Pancreas (tissue), 10 donors: ENCODE results near the gene MTX1. TPM values are rescaled to one million over a fixed set of nuclear protein-coding genes. Genes with fewer than 3 reads are reported as not detected.

ENCODE experiments used
- ATAC-seq, 4 donors: fragments of 200-7000 bp; cut with Tn5 transposase; one replicate each; pipeline versions ENCODE4 v1.8.0 to v1.9.1; 2020; ENCODE audit warnings: mild to moderate bottlenecking in 4 of 4, moderate library complexity in 4 of 4
- DNase-seq, 6 donors: peaks; one replicate each; pipeline ENCODE4 v3.0.0-alpha.2; 2020
- FAIRE-seq: peaks from 2 replicates; lab custom pipeline; 2012; peaks lifted over from hg19 to GRCh38; lab: Jason Lieb, UNC
- H3K27ac ChIP-seq, 4 donors: fragments of 200-600 bp; sonication (generic); 1 replicate in 3 of 4; 2 replicates in 1 of 4; pipeline versions ENCODE4 v1.5.0 to v1.8.0; 2020
- H3K27me3 ChIP-seq, 4 donors: fragments of 200-600 bp; one replicate each; pipeline ENCODE4 v1.8.0; 2021
- H3K36me3 ChIP-seq, 3 donors: fragments of 200-600 bp; sonication (generic) in 1 of 3; one replicate each; pipeline versions ENCODE4 v1.5.0 to v1.8.0; 2020 to 2021
- H3K4me1 ChIP-seq, 3 donors: fragments of 200-600 bp; one replicate each; pipeline ENCODE4 v1.8.0; 2021
- H3K4me3 ChIP-seq, 4 donors: fragments of 200-600 bp; sonication (generic) in 2 of 4; one replicate each; pipeline versions ENCODE4 v1.5.0 to v1.8.0; 2020 to 2021
- H3K9me3 ChIP-seq, 4 donors: fragments of 200-600 bp; one replicate each; pipeline ENCODE4 v1.8.0; 2021
- CTCF ChIP-seq, 4 donors: fragments of 200-600 bp; sonication (generic) in 3 of 4; IDR thresholded peaks; one replicate each; pipeline versions ENCODE4 v1.5.0 to v1.8.0; 2021; ENCODE audit warnings: antibody characterized with exemption in 4 of 4
- WGBS, 2 donors: extraction: QIAGEN DNeasy Blood & Tissue Kit; methylation state at CpG; one replicate each; pipeline ENCODE4 v1.1.7; 2013; 5-methylcytosine and 5-hydroxymethylcytosine counted together
- intact Hi-C, 3 donors: fragments of 100-400 bp; cut with DNase I; formaldehyde crosslinking; loops; one replicate each; pipeline versions ENCODE4 v1.11.1 to v1.14.2; 2022
- polyA plus RNA-seq, 2 donors: library from polyadenylated mRNA; stranded (reverse); fragments of 200-250 nt; gene quantifications; one replicate each; pipeline ENCODE4 v1.2.3, GENCODE V29; 2013
- total RNA-seq, 6 donors: library from RNA; stranded (reverse); fragmentation: NEBNext Ultra II Directional in 4 of 6; extraction: Animal tissue kit (Norgen Biotek cat#: 25700) in 4 of 6; gene quantifications; one replicate each; pipeline versions ENCODE4 v1.2.1 to v1.2.4, GENCODE V29; 2021 to 2023
- donor health status: healthy with polysubstance abuse.
- donor health status: DM: no; HTN: no; CAD: no; lungs with moderate emphysema.
- donor health status: DM: no; HTN: no; CAD: no.
- donor health status: control.
- donor health status: control.
- donor health status: Bipolar disorder and iron deficiency.
- donor health status: DM: yes; HTN: yes; CAD: no.
- donor health status: DM: no; HTN: no; CAD: no.
- donor health status: DM: no; HTN: no; CAD: no.
- donor health status: DM: yes; HTN: yes; CAD: no.

Gene MTX1
- total and polyA plus RNA-seq, 8 donors, result 10.7 to 36.8 (median 16.5) TPM

GRCh38 chr1:155171836-155172731, 36.4 kb upstream of the MTX1 start:
- FAIRE-seq (no peak), DNase-seq (no peak), ATAC-seq (peak in 2 of 4 donors; percentile 2 to 8)
- no peaks in the 10 kb centered on the region for H3K36me3 ChIP-seq
- 27 to 39% methylated on average over 8 of the region's 8 CpGs for WGBS, 2 donors
- H3K27me3 ChIP-seq, result no peaks in the 10 kb centered on the region
- peak overlapping the region in 3 of 4 donors; percentile 66 to 77 (median 69) for H3K27ac ChIP-seq
- peak overlapping the region; percentile 60 to 85 (median 70) for H3K4me3 ChIP-seq
- no peaks in the 10 kb centered on the region for H3K9me3 ChIP-seq
- peaks cover 6 to 17% (median 8%) of the 10 kb centered on the region in 3 donors for H3K4me1 ChIP-seq
- TF ChIP-seq CTCF (IDR thresholded peaks at IDR 0.05), result no peak
- intact Hi-C loops, result no loop called here

GRCh38 chr1:155172732-155173477, 35.6 kb upstream of the MTX1 start, which contains the start of gene KRTCAP2:
Gene KRTCAP2, minus strand, starts transcription at chr1:155173304. Its CDS starts 80 bp downstream, at chr1:155173224.
- Histone ChIP-seq H3K27ac (peak within 1 kb of the TSS; percentile 41 to 77 (median 68)), H3K4me3 (peak within 1 kb of the TSS; percentile 60 to 85 (median 70)), H3K36me3 (no peaks in the 10 kb centered on the region), H3K4me1 (peaks cover 3 to 19% (median 10%) of the 10 kb centered on the region in 3 donors), H3K9me3 (no peaks in the 10 kb centered on the region), H3K27me3 (no peaks in the 10 kb centered on the region)
- peak; percentile 79 to 93 (median 90) for TF ChIP-seq CTCF (IDR thresholded peaks at IDR 0.05)
- FAIRE-seq (no peak), ATAC-seq (peak; percentile 83 to 85 (median 84)), DNase-seq (peak; percentile 93 to 99 (median 95))
- intact Hi-C loops, result no loop called here
- 0 to 1% methylated on average over 45 to 57 of the region's 57 CpGs for WGBS, 2 donors

- TF ChIP-seq CTCF (IDR thresholded peaks at IDR 0.05), result no peak
- intact Hi-C loops, result no loop called here
- peak within 1 kb of the TSS; percentile 41 to 77 (median 68) for H3K27ac ChIP-seq
- ATAC-seq (peak in 1 of 4 donors; percentile 2), DNase-seq (peak; percentile 25 to 79 (median 46)), FAIRE-seq (no peak)
- H3K36me3 ChIP-seq, result no peaks in the 10 kb centered on the region
- no peaks in the 10 kb centered on the region for H3K27me3 ChIP-seq
- H3K9me3 ChIP-seq, result no peaks in the 10 kb centered on the region
- 5% methylated on average over 38 of the region's 38 CpGs for WGBS, 2 donors
- peak within 1 kb of the TSS; percentile 60 to 85 (median 70) for H3K4me3 ChIP-seq
- peaks cover 3 to 19% (median 10%) of the 10 kb centered on the region in 3 donors for H3K4me1 ChIP-seq
Observed at GRCh38 chr1:155173478-155174323, 34.8 kb upstream of the MTX1 start, which contains the start of gene TRIM46. Gene TRIM46, plus strand, starts transcription at chr1:155173849. Its CDS starts 118 bp downstream, at chr1:155173967.
